ENCODE data around the gene SPP1. TPM values are rescaled to one million over a fixed set of nuclear protein-coding genes. Genes with fewer than 3 reads are reported as not detected.

SPP1 gene
- total RNA-seq, 2 experiments from 2014 or later: not detected

GRCh38 chr4:87941537-87942392 lies 33.7 kb upstream of the SPP1 start:
- ChIA-PET CTCF (interaction anchor here (0.7 kb wide), 1 partner anchor 14 kb away, joined by 3 read pairs; no protein-coding TSS in a partner anchor), POLR2A (no interaction called here)
- intact Hi-C loops (cut with DNase I, micrococcal nuclease): no loop called here
- H3K4me1 Mint-ChIP-seq (ENCODE audit: low read depth): no peaks in the 10 kb centered on the region
- H3K9me3 ChIP-seq (ENCODE audit: control insufficient read depth in 1 of 2, insufficient read depth in 1 of 2, low read length in 2 of 2): no peaks in the 10 kb centered on the region
- no peak for DNase-seq
- no peaks in the 10 kb centered on the region for H3K27me3 Mint-ChIP-seq
- no peaks in the 10 kb centered on the region for H3K36me3 Mint-ChIP-seq (ENCODE audit: low read depth)
- H3K27me3 ChIP-seq (ENCODE audit: control insufficient read depth in 1 of 2, insufficient read depth in 2 of 2, low read length in 2 of 2): no peaks in the 10 kb centered on the region
- TF ChIP-seq CTCF (IDR thresholded peaks at IDR 0.05): no peak
- H3K27ac ChIP-seq (ENCODE audit: low read depth in 1 of 2, low read length in 2 of 2): no peak overlapping the region
- H3K9me3 Mint-ChIP-seq: no peaks in the 10 kb centered on the region
- no peaks in the 10 kb centered on the region for H3K4me1 ChIP-seq (ENCODE audit: insufficient read depth, low read length)
- no peak overlapping the region for H3K4me3 ChIP-seq (ENCODE audit: low read length)
- no peak for ATAC-seq (ENCODE audit: poor library complexity)
- no peaks in the 10 kb centered on the region for H3K36me3 ChIP-seq (ENCODE audit: insufficient read depth, low read length)
- H3K4me3 Mint-ChIP-seq: no peak overlapping the region
- H3K27ac Mint-ChIP-seq: no peak overlapping the region

- Histone ChIP-seq H3K9me3 (ENCODE audit: control insufficient read depth in 1 of 2, insufficient read depth in 1 of 2, low read length in 2 of 2) (no peaks in the 10 kb centered on the region), H3K36me3 (ENCODE audit: insufficient read depth, low read length) (no peaks in the 10 kb centered on the region), H3K27me3 (ENCODE audit: control insufficient read depth in 1 of 2, insufficient read depth in 2 of 2, low read length in 2 of 2) (no peaks in the 10 kb centered on the region), H3K4me3 (ENCODE audit: low read length) (no peak overlapping the region), H3K27ac (ENCODE audit: low read depth in 1 of 2, low read length in 2 of 2) (no peak overlapping the region), H3K4me1 (ENCODE audit: insufficient read depth, low read length) (no peaks in the 10 kb centered on the region)
- Mint-ChIP-seq H3K36me3 (ENCODE audit: low read depth) (no peaks in the 10 kb centered on the region), H3K27me3 (peaks cover 5% of the 10 kb centered on the region), H3K4me1 (ENCODE audit: low read depth) (no peaks in the 10 kb centered on the region), H3K27ac (no peak overlapping the region), H3K9me3 (no peaks in the 10 kb centered on the region), H3K4me3 (no peak overlapping the region)
- no peak for ATAC-seq (ENCODE audit: poor library complexity)
- ChIA-PET POLR2A (no interaction called here), CTCF (no interaction called here)
- no peak for DNase-seq
- no peak for TF ChIP-seq CTCF (IDR thresholded peaks at IDR 0.05)
- intact Hi-C loops (cut with DNase I, micrococcal nuclease): no loop called here
Observed at GRCh38 chr4:87943660-87944149, 31.8 kb upstream of the SPP1 start.

- ChIA-PET POLR2A (no interaction called here), CTCF (no interaction called here)
- H3K27ac Mint-ChIP-seq: no peak overlapping the region
- no peaks in the 10 kb centered on the region for H3K9me3 Mint-ChIP-seq
- no peaks in the 10 kb centered on the region for H3K36me3 Mint-ChIP-seq (ENCODE audit: low read depth)
- H3K36me3 ChIP-seq (ENCODE audit: insufficient read depth, low read length): no peaks in the 10 kb centered on the region
- H3K9me3 ChIP-seq (ENCODE audit: control insufficient read depth in 1 of 2, insufficient read depth in 1 of 2, low read length in 2 of 2): no peaks in the 10 kb centered on the region
- H3K27me3 ChIP-seq (ENCODE audit: control insufficient read depth in 1 of 2, insufficient read depth in 2 of 2, low read length in 2 of 2): no peaks in the 10 kb centered on the region
- H3K27me3 Mint-ChIP-seq: peaks cover 6% of the 10 kb centered on the region
- H3K4me1 ChIP-seq (ENCODE audit: insufficient read depth, low read length): no peaks in the 10 kb centered on the region
- H3K4me3 Mint-ChIP-seq: no peak overlapping the region
- H3K4me1 Mint-ChIP-seq (ENCODE audit: low read depth): no peaks in the 10 kb centered on the region
- no peak for TF ChIP-seq CTCF (IDR thresholded peaks at IDR 0.05)
- no peak overlapping the region for H3K27ac ChIP-seq (ENCODE audit: low read depth in 1 of 2, low read length in 2 of 2)
- DNase-seq (no peak), ATAC-seq (ENCODE audit: poor library complexity) (no peak)
- intact Hi-C loops (cut with DNase I, micrococcal nuclease): no loop called here
- H3K4me3 ChIP-seq (ENCODE audit: low read length): no peak overlapping the region
Observed at GRCh38 chr4:87944967-87945366, 30.5 kb upstream of the SPP1 start.

Measured in CD4-positive, alpha-beta T cell (primary cell).